Trophoblast cell (in vitro differentiated cells and primary cell): ENCODE measurements around the gene PLXNB1.

Experiments used
- DNase-seq, 2 donors: peaks; one replicate each; pipeline ENCODE4 v3.0.0-alpha.2; 2016
- H2AFZ ChIP-seq: 2 replicates; pipeline ENCODE4 v1.6.1; 2013; ENCODE audit warnings: low read length, moderate library complexity, mild to moderate bottlenecking; ENCODE audit not compliant: insufficient read depth, poor library complexity
- H2AK5ac ChIP-seq: 2 replicates; pipeline ENCODE4 v1.6.1; 2013; ENCODE audit warnings: mild to moderate bottlenecking, low read length
- H2BK120ac ChIP-seq: 2 replicates; pipeline ENCODE4 v1.6.1; 2013; ENCODE audit warnings: low read length, mild to moderate bottlenecking, moderate library complexity; ENCODE audit not compliant: insufficient read depth, poor library complexity
- H2BK12ac ChIP-seq: 2 replicates; pipeline ENCODE4 v1.6.1; 2013; ENCODE audit warnings: mild to moderate bottlenecking, low read length, moderate library complexity
- H2BK5ac ChIP-seq: 2 replicates; pipeline ENCODE4 v1.6.1; 2013; ENCODE audit warnings: low read length, low read depth, moderate library complexity, mild to moderate bottlenecking; ENCODE audit not compliant: poor library complexity
- H3K14ac ChIP-seq: 2 replicates; pipeline ENCODE4 v1.6.1; 2013; ENCODE audit warnings: mild to moderate bottlenecking, low read length
- H3K18ac ChIP-seq: 2 replicates; pipeline ENCODE4 v1.6.1; 2013; ENCODE audit warnings: mild to moderate bottlenecking, low read length
- H3K23ac ChIP-seq: 2 replicates; pipeline ENCODE4 v1.6.1; 2013; ENCODE audit warnings: low read length
- H3K27ac ChIP-seq: 2 replicates; pipeline ENCODE4 v1.5.1; 2013; ENCODE audit warnings: low read depth, mild to moderate bottlenecking, inconsistent platforms, low read length, moderate library complexity
- H3K27me3 ChIP-seq: 2 replicates; pipeline ENCODE4 v1.6.1; 2013; ENCODE audit warnings: inconsistent platforms, mild to moderate bottlenecking, low read length, moderate library complexity; ENCODE audit not compliant: insufficient read depth
- H3K36me3 ChIP-seq, 2 experiments: 1 replicate in 1 of 2; 2 replicates in 1 of 2; pipeline ENCODE4 v1.6.1; 2013; ENCODE audit warnings: low read length in 2 of 2, mild to moderate bottlenecking in 2 of 2, moderate library complexity in 1 of 2; ENCODE audit not compliant: insufficient read depth in 2 of 2, control insufficient read depth in 1 of 2
- H3K4ac ChIP-seq: 2 replicates; pipeline ENCODE4 v1.6.1; 2013; ENCODE audit warnings: low read depth, mild to moderate bottlenecking, low read length, moderate library complexity
- H3K4me1 ChIP-seq, 2 experiments: 1 replicate in 1 of 2; 2 replicates in 1 of 2; pipeline ENCODE4 v1.6.1; 2013; ENCODE audit warnings: low read length in 2 of 2, mild to moderate bottlenecking in 2 of 2, moderate library complexity in 1 of 2; ENCODE audit not compliant: insufficient read depth in 2 of 2, control insufficient read depth in 1 of 2
- H3K4me2 ChIP-seq: 2 replicates; pipeline ENCODE4 v1.6.1; 2013; ENCODE audit warnings: inconsistent platforms, mild to moderate bottlenecking, low read length, moderate library complexity
- H3K4me3 ChIP-seq: 2 replicates; pipeline ENCODE4 v1.5.1; 2013; ENCODE audit warnings: mild to moderate bottlenecking, low read depth, low read length, inconsistent platforms
- H3K79me1 ChIP-seq: one replicate; pipeline ENCODE4 v1.6.1; 2013; ENCODE audit warnings: low read length
- H3K79me2 ChIP-seq: 2 replicates; pipeline ENCODE4 v1.6.1; 2013; ENCODE audit warnings: low read length, mild to moderate bottlenecking; ENCODE audit not compliant: control insufficient read depth, insufficient read depth, poor library complexity
- H3K9ac ChIP-seq: 2 replicates; pipeline ENCODE4 v1.6.1; 2013; ENCODE audit warnings: mild to moderate bottlenecking, low read length
- H3K9me3 ChIP-seq: 2 replicates; pipeline ENCODE4 v1.6.1; 2013; ENCODE audit warnings: low read depth, mild to moderate bottlenecking, control low read depth, inconsistent platforms, low read length; ENCODE audit not compliant: insufficient read depth
- H4K12ac ChIP-seq: 2 replicates; pipeline ENCODE4 v1.6.1; 2013; ENCODE audit warnings: low read depth, mild to moderate bottlenecking, low read length, moderate library complexity
- H4K8ac ChIP-seq: 2 replicates; pipeline ENCODE4 v1.6.1; 2013; ENCODE audit warnings: low read depth, mild to moderate bottlenecking, low read length, moderate library complexity
- H4K91ac ChIP-seq: one replicate; pipeline ENCODE4 v1.6.1; 2013; ENCODE audit warnings: low read depth, mild to moderate bottlenecking, low read length, moderate library complexity
- WGBS: extraction: QIAGEN DNeasy Blood & Tissue Kit; methylation state at CpG from one replicate; pipeline ENCODE4 v1.1.7; 2013; ENCODE audit warnings: missing lambda C conversion rate; ENCODE audit not compliant: insufficient read length, insufficient coverage; ENCODE audit errors: extremely low coverage; 5-methylcytosine and 5-hydroxymethylcytosine counted together

Gene PLXNB1

GRCh38 chr3:48437812-48438211 lies 7.9 kb upstream of the PLXNB1 start:
- Histone ChIP-seq H3K14ac (no peak overlapping the region), H3K4me2 (no peak overlapping the region), H3K23ac (no peak overlapping the region), H2BK120ac (no peak overlapping the region), H4K8ac (no peak overlapping the region), H3K36me3 (peaks cover 13 to 22% of the 10 kb centered on the region in 2 experiments), H4K91ac (no peak overlapping the region), H2AK5ac (no peak overlapping the region), H4K12ac (no peak overlapping the region), H3K79me2 (peaks cover 7% of the 10 kb centered on the region), H3K4ac (no peak overlapping the region), H2BK5ac (no peak overlapping the region), H2BK12ac (no peak overlapping the region), H3K4me3 (no peak overlapping the region), H3K27ac (no peak overlapping the region), H2AFZ (no peak overlapping the region), H3K9me3 (no peaks in the 10 kb centered on the region), H3K4me1 (peaks cover 18 to 23% of the 10 kb centered on the region in 2 experiments), H3K18ac (no peak overlapping the region), H3K9ac (no peak overlapping the region), H3K79me1 (peaks cover 8% of the 10 kb centered on the region), H3K27me3 (no peaks in the 10 kb centered on the region)
- DNase-seq: no peak
- no CpG with 5 or more reads among the region's 4 CpGs for WGBS

GRCh38 chr3:48436855-48437254 lies 7.0 kb upstream of the PLXNB1 start:
- DNase-seq: no peak
- H3K14ac ChIP-seq: no peak overlapping the region
- no peak overlapping the region for H3K4ac ChIP-seq
- no peak overlapping the region for H2AFZ ChIP-seq
- H3K9ac ChIP-seq: no peak overlapping the region
- no peaks in the 10 kb centered on the region for H3K27me3 ChIP-seq
- H2BK5ac ChIP-seq: no peak overlapping the region
- no peak overlapping the region for H3K18ac ChIP-seq
- WGBS: no CpG with 5 or more reads among the region's 7 CpGs
- no peak overlapping the region for H3K27ac ChIP-seq
- H2BK120ac ChIP-seq: no peak overlapping the region
- H4K91ac ChIP-seq: no peak overlapping the region
- peaks cover 7% of the 10 kb centered on the region for H3K79me2 ChIP-seq
- peaks cover 24 to 28% of the 10 kb centered on the region in 2 experiments for H3K4me1 ChIP-seq
- H4K12ac ChIP-seq: no peak overlapping the region
- peaks cover 15 to 23% of the 10 kb centered on the region in 2 experiments for H3K36me3 ChIP-seq
- no peak overlapping the region for H2BK12ac ChIP-seq
- no peak overlapping the region for H3K4me2 ChIP-seq
- H3K23ac ChIP-seq: no peak overlapping the region
- H3K9me3 ChIP-seq: no peaks in the 10 kb centered on the region
- no peak overlapping the region for H2AK5ac ChIP-seq
- H3K4me3 ChIP-seq: no peak overlapping the region
- H3K79me1 ChIP-seq: peaks cover 8% of the 10 kb centered on the region
- no peak overlapping the region for H4K8ac ChIP-seq

GRCh38 chr3:48436477-48436787 lies 6.5 kb upstream of the PLXNB1 start:
- no CpG with 5 or more reads among the region's 1 CpG for WGBS
- no peaks in the 10 kb centered on the region for H3K9me3 ChIP-seq
- no peak for DNase-seq
- no peak overlapping the region for H3K14ac ChIP-seq
- H3K4me2 ChIP-seq: no peak overlapping the region
- no peak overlapping the region for H3K4me3 ChIP-seq
- H2BK12ac ChIP-seq: no peak overlapping the region
- no peak overlapping the region for H4K8ac ChIP-seq
- H2BK120ac ChIP-seq: no peak overlapping the region
- no peak overlapping the region for H2AK5ac ChIP-seq
- H3K27ac ChIP-seq: no peak overlapping the region
- H3K18ac ChIP-seq: no peak overlapping the region
- no peak overlapping the region for H3K23ac ChIP-seq
- H2BK5ac ChIP-seq: no peak overlapping the region
- H3K27me3 ChIP-seq: no peaks in the 10 kb centered on the region
- peaks cover 7% of the 10 kb centered on the region for H3K79me2 ChIP-seq
- H3K79me1 ChIP-seq: peaks cover 8% of the 10 kb centered on the region
- no peak overlapping the region for H2AFZ ChIP-seq
- peaks cover 24 to 28% of the 10 kb centered on the region in 2 experiments for H3K4me1 ChIP-seq
- no peak overlapping the region for H4K91ac ChIP-seq
- H3K4ac ChIP-seq: no peak overlapping the region
- peaks cover 14 to 19% of the 10 kb centered on the region in 2 experiments for H3K36me3 ChIP-seq
- H4K12ac ChIP-seq: no peak overlapping the region
- no peak overlapping the region for H3K9ac ChIP-seq

- H3K36me3 ChIP-seq: peaks cover 14 to 19% of the 10 kb centered on the region in 2 experiments
- no CpG with 5 or more reads among the region's 7 CpGs for WGBS
Measured at GRCh38 chr3:48435774-48436476, 6.0 kb upstream of the PLXNB1 start.

More at GRCh38 chr3:48435774-48436476, 6.0 kb upstream of the PLXNB1 start:
- Histone ChIP-seq H3K27ac (no peak overlapping the region), H4K8ac (no peak overlapping the region), H3K9me3 (no peaks in the 10 kb centered on the region), H4K12ac (no peak overlapping the region), H2BK12ac (no peak overlapping the region), H4K91ac (no peak overlapping the region), H3K27me3 (no peaks in the 10 kb centered on the region), H3K14ac (no peak overlapping the region), H3K9ac (no peak overlapping the region), H3K79me1 (peaks cover 8% of the 10 kb centered on the region), H3K4me3 (no peak overlapping the region), H3K23ac (no peak overlapping the region), H3K79me2 (peaks cover 7% of the 10 kb centered on the region), H3K4ac (no peak overlapping the region), H2AK5ac (no peak overlapping the region), H2BK5ac (no peak overlapping the region), H3K4me1 (peaks cover 24 to 27% of the 10 kb centered on the region in 2 experiments), H2AFZ (no peak overlapping the region), H3K18ac (no peak overlapping the region), H3K4me2 (no peak overlapping the region), H2BK120ac (no peak overlapping the region)
- peak; percentile 73 to 90 for DNase-seq
